GM18861 (cell line): ENCODE measurements around the gene PPP4R4.
"Not testable (repeated sequence)": the region's sequence is repeated elsewhere in the genome, so short reads cannot be mapped to it uniquely, and the experiment has no call there.

Experiments used
- ATAC-seq: cut with Tn5 transposase; IDR thresholded peaks from one replicate; pipeline ENCODE4 v1.9.1; 2021; ENCODE audit not compliant: unreplicated experiment

The PPP4R4 gene

DNA sequence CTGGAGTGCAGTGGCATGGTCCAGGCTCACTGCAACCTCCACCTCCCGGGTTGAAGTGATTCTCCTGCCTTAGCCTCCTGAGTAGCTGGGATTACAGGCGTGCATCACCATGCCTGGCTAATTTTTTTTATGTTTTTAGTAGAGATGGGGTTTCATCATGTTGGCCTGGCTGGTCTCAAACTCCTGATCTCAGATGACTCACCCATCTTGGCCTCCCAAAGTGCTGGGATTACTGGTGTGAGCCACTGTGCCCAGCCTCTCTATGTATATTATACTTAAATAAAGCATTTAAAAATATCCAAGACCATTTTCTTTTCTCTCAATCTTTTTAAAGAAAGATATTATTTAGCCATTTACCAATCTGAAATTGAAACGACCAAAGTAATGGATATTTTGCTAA is 90.1 kb downstream of the PPP4R4 start:
- ATAC-seq, result not testable (repeated sequence)

- ATAC-seq, result no peak
Measured at GRCh38 chr14:94267352-94267751, 93.2 kb downstream of the PPP4R4 start.

DNA sequence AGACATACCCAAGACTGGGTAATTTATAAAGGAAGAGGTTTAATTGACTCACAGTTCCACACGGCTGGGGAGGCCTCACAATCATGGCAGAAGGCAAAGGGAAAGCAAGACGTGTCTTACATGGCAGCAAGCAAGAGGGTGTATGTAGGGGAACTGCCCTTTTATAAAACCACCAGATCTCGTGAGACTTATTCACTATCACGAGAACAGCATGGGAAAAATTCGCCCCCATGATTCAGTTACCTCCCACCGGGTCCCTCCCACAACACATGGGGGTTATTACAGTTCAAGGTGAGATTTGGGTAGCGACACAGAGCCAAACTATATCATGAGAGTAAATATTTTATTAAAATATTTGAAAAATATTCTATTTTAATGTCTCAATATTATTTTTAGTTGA is 94.5 kb downstream of the PPP4R4 start:
- ATAC-seq, result not testable (repeated sequence)

- ATAC-seq, result no peak
Measured at GRCh38 chr14:94269156-94269555, 95.0 kb downstream of the PPP4R4 start.

DNA sequence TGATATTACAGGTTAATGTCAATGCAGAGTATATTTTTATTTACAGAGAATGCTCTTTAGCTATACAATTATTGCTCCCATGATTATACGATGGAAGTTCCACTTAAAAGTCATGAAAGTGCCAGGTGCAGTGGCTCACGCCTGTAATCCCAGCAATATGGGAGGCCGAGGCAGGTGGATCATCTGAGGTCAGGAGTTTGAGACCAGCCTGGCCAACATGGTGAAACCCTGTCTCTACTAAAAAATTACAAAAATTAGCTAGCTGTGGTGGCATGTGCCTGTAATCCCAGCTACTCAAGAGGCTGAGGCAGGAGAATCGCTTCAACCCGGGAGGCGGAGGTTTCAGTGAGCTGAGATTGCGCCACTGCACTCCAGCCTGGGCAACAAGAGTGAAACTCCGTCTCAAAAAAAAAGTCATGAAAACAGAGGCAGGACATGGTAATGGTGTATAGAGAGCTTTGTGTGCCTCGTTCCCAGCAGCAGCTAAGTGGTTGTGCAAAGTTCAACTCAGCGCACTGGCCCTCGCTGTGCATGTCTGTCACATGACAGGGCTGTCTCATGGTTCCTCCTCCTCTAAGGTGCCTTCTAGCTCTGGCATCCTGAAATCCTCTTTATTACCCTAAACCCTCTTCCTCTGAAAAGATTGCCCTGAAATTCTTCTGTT is 102.9 kb downstream of the PPP4R4 start:
- not testable (repeated sequence) for ATAC-seq

DNA sequence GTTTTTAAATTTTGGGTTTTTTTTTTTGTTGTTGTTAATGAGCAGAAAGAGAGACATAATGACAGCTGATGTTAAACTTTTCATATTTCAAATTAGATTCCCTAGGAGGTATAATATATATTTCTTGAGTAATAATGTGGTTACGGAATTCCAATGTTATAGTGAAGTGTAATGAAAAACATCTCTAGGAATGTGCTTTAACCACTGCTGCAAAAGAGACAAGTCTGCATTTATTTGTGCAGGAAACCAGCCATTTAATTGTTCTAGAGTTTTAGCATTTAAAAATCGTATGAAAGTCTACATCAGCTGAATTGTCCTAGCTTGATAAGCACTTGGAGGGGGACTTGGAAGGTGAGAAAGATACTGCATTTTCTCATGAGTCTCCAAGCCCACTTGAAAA is 104.6 kb downstream of the PPP4R4 start:
- ATAC-seq, result no peak

DNA sequence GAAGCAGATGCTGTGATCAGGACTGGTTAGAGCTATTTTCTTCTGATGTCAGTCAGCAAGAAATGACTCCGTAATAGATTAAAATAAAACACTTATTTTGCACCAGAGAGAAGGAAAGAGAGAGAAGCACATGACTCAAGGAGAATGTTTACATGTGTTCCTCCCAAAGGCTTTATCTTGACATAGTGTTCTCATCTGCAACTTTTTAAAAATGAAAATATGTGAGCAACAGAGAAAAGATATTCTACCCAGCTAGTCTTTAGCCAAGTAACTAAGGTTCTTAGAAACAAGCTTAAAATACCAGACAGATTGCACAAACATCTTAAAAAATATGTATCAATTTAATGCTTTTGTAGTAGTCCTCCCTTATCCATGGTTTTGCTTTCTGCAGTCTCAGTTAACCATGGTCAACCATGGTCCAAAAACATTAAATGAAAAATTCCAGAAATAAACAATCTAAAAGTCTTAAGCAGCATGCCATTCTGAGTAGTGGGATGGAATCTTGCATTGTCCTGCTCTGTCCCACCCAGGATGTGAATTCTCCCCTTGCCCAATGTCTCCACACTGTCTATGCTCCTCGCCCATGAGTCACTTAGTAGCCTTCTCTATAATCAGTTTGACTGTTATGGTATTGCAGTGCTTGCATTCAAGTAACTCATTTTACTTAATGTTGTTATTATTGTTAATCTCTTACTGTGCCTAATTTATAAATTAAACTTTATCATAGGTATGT is 109.0 kb downstream of the PPP4R4 start:
- no peak for ATAC-seq

GRCh38 chr14:94284221-94284620 is 110.1 kb downstream of the PPP4R4 start:
- no peak for ATAC-seq

GRCh38 chr14:94285158-94285557 is 111.0 kb downstream of the PPP4R4 start:
- ATAC-seq, result no peak

DNA sequence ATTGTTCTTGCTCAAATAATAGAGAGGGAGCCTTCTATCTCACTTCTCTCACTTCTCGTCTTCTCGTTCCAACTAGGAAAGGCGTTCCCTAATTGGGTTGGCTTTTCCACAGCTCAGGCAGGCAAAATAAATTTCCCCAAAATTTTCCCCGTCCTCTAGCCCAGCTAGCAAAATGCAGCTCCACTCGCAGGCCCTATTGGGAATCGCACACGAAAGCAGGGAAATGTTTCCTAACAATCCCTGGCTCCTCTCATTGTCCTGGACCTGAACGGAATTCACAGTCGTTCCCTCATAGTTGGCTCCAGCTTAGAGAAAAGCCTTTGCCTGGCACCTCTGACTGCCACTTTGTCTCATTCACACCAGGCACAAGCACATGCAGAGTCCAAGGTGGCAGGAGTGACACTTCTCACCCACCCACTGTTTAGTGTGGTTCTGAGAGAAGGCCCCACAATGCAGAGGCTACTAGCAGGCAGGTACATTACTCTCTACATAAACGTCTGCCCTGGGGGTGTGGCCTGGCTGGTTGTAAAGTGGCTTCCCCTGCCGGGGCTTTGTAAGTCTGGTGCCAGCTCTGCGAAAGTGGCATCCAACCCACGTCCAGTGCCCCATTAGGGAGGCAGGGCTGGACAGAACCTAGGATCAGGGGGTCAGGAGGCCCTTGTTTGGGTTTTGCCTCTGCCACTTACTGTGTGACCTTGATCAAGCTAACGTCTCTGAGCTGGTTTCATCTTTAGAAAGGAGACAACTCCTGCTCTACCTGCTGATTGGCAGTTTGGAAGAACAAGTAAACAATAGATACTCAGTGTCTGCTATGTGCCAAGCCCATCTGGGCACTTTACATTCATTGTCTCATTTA is 114.7 kb downstream of the PPP4R4 start:
- ATAC-seq, result no peak

DNA sequence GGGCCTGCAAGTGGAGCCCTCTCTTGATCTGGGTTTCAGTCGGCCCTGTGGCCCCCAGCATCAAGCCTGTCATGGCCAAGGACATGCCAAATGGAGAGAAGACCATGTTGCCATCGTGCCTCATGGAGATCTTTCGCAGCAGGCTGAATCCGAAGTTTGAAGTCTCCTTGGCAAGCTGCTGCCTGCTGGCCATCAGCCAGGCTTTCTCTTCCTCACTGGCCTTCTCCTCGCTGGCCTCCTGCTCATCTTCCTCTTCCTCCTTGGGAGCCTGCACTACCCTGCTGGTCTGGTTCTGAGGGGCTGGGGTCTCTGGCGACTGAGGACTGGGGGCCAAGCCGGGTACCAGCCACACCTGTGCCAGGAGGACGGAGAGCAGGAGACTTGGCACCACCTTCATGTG is 116.1 kb downstream of the PPP4R4 start:
- ATAC-seq, result no peak

DNA sequence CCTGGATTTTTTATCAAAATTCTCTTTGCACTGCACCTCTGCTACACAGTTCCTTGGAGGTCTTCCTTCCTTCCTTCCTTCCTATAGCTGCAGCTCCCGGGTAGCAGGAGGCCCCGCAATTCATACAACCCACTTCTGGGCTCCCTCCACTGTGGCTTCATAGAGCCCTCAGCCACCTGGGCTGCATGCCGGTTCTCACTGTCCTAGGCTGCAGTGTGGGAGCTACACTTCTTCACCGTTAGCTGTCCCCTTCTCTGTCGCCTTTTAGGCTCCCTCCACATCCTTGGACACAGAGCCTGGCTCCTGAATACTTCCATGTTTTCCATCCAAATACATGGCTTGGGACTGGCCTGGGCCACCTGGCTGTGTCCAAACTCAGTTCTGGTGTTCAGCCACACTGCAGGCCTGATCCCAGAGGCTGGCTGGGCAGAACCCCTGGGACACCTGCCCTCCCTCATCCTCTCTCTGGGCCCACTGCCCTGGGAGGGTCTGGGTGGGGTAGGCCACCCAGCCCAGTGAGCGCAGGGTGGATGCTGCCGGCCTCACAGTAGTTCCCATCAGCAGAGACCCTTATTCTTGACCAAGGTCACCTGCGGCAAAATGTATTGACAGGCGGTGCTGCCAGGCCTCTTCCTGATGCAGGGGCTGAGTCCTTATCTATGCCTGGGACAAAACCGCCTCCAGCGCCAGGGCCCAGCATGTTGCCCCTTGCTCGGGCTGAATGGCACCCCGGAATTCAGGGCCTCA is 117.2 kb downstream of the PPP4R4 start:
- ATAC-seq, result no peak

DNA sequence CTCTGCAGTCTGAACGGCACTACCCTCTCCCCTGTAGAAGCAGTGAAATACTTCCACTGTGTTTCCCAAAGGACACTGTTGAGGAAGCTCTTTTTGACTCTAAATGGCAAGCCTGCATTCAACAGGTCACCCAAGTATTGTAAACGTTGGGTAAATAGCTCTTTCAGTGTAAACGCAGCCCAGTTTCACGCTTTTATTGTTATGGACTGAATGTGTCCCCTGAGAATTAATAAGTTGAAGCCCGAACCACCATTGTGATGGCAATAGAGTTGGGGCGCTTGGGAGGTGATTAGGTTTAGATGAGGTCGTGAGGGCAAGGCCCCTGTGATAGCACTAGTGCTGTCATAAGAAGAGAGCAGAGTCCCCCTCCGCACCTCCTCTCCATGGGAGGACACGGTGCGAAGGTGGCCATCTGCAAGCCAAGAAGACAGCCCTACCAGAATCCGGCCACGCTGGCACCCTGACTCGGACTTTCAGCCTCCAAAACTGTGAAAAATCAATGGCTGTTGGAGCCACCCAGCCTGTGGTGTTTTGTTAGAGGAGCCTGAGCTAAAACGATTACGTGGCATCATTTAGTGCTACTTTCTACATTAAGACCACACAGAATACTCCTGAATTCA is 117.9 kb downstream of the PPP4R4 start:
- ATAC-seq, result no peak

- ATAC-seq, result no peak
Measured at GRCh38 chr14:94292526-94292871, 118.4 kb downstream of the PPP4R4 start.

DNA sequence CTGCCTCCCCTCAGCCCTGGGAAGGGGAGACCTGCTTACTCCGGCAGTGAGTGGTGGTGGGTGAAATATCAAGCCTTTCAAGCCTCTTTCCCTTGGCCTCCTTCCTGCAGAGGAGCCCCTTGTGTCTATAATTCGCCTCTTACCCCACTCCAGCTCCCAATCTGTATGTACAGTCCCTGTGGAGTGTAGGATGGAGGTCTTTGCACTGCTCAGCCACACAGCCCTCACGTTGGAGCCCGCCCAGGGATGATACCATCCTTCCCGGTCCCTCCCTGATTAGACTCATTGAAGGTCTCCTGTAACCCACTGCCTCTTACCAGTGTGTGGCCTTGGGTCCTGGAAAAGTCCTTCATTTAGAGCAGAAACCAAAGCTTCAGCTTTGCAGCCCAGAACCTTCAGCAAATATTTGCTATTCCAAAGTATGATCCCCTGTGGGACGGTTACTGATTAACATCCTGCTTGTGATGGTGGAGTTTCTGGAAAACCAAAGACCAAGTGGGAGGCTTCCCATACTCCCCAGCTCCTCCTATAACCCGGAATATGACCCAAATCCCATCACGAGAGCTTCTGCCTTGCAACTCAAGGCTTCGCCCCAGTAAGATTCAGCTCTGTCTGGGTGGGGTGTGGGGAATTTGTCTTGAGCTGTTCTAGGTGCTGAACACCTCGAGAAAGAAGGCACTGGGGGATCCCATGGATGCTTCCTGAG is 118.9 kb downstream of the PPP4R4 start, which contains the start of gene SERPINA10:
Gene SERPINA10 (minus strand): TSS at position 397 of the 706 bp plus-strand sequence. CDS start 2,675 bp downstream, outside the sequence.
- ATAC-seq, result no peak

DNA sequence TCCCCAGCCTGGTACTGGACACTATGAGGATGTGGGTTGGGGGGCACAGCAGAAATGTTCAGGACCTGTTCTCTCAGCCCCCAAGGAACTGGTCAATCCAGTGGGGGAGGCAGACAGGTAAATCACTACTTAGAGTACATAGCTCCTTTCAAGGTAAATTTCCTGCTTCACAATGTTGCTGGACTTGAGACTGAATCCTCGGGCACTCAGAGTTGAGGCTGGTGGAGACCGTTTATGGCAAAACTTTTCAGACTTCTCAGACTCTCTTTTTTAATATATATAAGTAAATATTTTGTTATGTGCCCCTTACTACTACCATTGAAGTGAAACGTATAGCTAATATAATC is 119.4 kb downstream of the PPP4R4 start:
- no peak for ATAC-seq

- no peak for ATAC-seq
Measured at GRCh38 chr14:94295360-94296180, 121.4 kb downstream of the PPP4R4 start.

- ATAC-seq, result not testable (repeated sequence)
Measured at GRCh38 chr14:94296181-94296545, 122.0 kb downstream of the PPP4R4 start.

GRCh38 chr14:94298130-94298529 is 124.0 kb downstream of the PPP4R4 start:
- no peak for ATAC-seq
